ENCODE measurements around the gene LARP6.
"Not testable (repeated sequence)": the region's sequence is repeated elsewhere in the genome, so short reads cannot be mapped to it uniquely, and the experiment has no call there.

Gene LARP6

GRCh38 chr15:70859322-70859908 is 5.5 kb upstream of the LARP6 start:
- in situ Hi-C loops (cut with HindIII; ENCODE audit: low sequenced_read_pairs) = no loop called here

DNA sequence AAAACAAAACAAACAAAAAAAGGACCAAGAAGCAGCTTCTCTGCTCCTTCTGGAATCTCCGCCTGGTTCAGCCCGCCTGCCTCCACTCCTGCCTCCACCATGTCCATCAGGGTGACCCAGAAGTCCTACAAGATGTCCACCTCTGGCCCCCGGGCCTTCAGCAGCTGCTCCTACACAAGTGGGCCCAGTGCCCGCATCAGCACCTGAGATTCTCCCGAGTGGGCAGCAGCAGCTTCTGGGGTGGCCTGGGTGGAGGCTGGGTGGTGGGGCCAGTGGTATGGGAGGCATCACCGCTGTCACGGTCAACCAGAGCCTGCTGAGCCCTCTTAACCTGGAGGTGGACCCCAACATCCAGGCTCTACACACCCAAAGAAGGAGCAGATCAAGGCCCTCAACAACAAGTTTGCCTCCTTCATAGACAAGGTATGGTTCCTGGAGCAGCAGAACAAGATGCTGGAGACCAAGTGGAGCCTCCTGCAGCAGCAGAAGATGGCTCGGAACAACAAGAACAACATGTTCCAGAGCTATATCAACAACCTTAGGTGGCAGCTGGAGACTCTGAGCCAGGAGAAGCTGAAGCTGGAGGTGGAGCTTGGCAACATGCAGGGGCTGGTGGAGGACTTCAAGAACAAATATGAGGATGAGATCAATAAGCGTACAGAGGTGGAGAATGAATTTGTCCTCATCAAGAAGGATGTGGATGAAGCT is 4.8 kb upstream of the LARP6 start:
- in situ Hi-C loops (cut with HindIII; ENCODE audit: low sequenced_read_pairs) = not testable (repeated sequence)

GRCh38 chr15:70857562-70858285 is 3.8 kb upstream of the LARP6 start:
- in situ Hi-C loops (cut with HindIII; ENCODE audit: low sequenced_read_pairs) = no loop called here

- in situ Hi-C loops (cut with HindIII; ENCODE audit: low sequenced_read_pairs) = no loop called here
Measured at GRCh38 chr15:70856884-70857561, 3.1 kb upstream of the LARP6 start.

GRCh38 chr15:70856177-70856883 is 2.4 kb upstream of the LARP6 start:
- in situ Hi-C loops (cut with HindIII; ENCODE audit: low sequenced_read_pairs) = no loop called here

GRCh38 chr15:70855764-70856163 is 1.8 kb upstream of the LARP6 start:
- in situ Hi-C loops (cut with HindIII; ENCODE audit: low sequenced_read_pairs) = no loop called here

DNA sequence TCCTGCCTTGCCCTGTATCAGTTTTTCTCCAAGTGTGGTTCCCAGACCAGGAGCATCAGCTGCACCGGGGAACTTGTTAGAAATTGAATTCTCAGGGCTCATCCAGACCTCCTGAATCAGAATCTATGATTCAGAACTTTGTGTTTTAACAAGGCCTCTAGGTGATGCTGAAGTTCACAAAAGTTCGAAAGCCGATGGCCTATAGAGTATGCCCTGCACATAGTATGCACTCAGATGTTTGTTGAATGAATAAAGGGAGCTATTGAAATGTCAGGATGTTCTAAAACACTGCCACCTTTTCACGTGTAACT is 664 bp upstream of the LARP6 start:
- in situ Hi-C loops (cut with HindIII; ENCODE audit: low sequenced_read_pairs) = no loop called here

DNA sequence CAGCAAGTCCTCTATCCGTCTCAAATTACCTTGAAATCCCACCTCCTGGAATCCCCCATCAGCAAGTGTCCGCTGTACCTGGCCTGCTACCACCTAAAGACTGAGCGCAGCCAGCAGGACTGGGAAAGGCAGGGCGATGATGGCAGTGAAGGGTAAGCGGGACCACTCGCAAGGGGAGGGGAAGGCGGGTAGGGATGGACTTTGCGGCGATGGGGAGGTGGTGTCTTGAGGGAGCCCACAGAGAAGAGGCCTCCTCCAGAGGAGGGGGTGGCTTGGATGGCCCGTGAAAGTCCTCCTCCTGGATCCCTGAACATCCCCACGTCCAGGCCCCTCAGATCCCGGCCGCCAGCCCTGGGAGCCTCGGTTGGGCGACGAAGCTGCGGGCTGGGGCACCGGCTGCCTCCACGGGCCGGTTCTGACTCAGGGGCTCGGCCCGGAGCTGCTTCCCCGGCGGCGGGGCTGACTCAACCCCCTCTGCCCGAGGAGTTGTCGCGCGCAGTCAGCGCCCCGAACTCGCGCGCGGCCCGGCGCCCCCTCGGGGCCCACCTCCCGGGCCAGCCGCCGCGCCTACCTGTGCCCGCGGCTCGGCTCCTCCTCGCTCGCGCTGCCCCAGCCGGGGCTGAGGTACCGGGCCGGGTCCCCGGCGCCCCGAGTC is 512 bp downstream of the LARP6 start:
- in situ Hi-C loops (cut with HindIII; ENCODE audit: low sequenced_read_pairs) = no loop called here

GRCh38 chr15:70852501-70853317 is 1.2 kb downstream of the LARP6 start:
- in situ Hi-C loops (cut with HindIII; ENCODE audit: low sequenced_read_pairs) = no loop called here

DNA sequence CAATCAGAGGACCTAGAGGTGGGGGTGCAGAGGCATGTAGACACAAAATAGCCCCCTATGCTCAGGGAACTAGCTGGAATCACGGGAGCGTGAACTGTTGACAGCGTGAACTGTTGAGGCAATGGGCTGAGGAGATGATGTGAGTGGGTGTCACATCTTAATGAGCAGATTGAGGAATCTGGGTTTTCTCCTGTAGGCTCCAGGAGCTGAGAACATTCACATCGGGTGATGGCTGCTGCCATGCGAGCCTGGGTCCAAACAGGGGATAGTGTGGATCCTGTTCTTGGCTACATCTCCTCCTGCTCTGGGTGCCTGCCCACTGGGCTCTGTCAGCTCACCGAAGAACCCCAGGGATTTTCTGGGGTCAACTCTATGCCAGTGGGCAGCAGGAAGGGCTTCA is 2.1 kb downstream of the LARP6 start:
- in situ Hi-C loops (cut with HindIII; ENCODE audit: low sequenced_read_pairs) = no loop called here

- in situ Hi-C loops (cut with HindIII; ENCODE audit: low sequenced_read_pairs) = no loop called here
Measured at GRCh38 chr15:70845602-70846360, 8.2 kb downstream of the LARP6 start.

DNA sequence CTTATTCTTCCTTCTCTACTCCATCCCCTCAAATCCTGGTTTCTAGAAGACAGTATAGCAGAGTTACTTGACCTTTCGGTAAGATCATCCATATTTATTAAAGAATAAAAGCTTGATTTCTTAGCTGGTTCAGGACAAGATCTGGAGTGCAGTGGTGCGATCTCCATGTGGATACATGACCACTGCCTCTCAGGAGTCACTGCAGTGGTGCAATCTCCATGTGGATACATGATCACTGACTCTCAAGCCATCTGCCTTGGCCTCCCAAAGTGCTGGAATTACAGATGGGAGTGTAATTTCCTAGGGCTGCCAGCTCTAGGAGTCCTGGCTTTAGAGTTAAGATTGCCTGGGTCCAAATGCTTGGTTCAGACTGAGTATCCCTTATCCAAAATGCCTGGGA is 16.5 kb downstream of the LARP6 start:
- in situ Hi-C loops (cut with HindIII; ENCODE audit: low sequenced_read_pairs) = no loop called here

- in situ Hi-C loops (cut with HindIII; ENCODE audit: low sequenced_read_pairs) = no loop called here
Measured at GRCh38 chr15:70835841-70836240, 18.1 kb downstream of the LARP6 start.

GRCh38 chr15:70835415-70835814 is 18.5 kb downstream of the LARP6 start:
- in situ Hi-C loops (cut with HindIII; ENCODE audit: low sequenced_read_pairs) = no loop called here

DNA sequence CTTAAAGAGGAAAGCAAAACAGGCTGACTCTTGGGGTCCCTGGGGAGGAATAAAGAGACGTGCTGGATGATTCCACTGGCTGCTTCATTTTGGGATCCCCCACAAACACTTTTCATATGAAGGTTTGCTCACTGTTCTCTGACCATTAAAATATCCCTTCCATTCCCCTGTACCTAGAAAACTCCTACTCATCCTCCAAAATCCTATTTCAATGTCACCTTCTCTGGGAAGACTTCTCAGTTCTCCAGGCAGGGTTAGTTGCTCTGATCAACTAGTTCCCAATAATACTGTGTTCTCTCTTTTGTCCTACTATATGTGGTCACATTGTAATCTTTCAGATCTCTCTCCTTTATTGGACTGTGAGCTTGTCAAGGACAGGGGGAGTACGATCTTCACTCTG is 19.0 kb downstream of the LARP6 start:
- in situ Hi-C loops (cut with HindIII; ENCODE audit: low sequenced_read_pairs) = no loop called here

- in situ Hi-C loops (cut with HindIII; ENCODE audit: low sequenced_read_pairs) = no loop called here
Measured at GRCh38 chr15:70833861-70834765, 19.8 kb downstream of the LARP6 start.

DNA sequence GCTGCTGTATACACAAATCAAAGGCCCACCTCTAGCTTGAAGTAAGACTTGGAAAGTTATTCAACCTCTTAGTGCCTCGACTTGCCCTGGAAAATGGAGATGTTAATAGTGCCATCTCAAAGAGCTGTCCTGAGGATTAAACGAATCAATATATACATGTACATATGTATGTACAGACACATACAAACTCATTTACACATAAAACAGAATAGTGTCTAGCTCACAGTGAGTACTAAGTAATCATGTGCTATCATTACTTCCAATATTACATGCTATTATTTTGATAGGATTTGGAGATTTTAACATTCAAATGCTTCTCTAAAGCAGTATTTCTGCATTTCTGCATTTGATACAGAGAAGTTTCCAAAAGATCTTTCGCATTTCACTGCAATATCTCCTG is 20.5 kb downstream of the LARP6 start:
- in situ Hi-C loops (cut with HindIII; ENCODE audit: low sequenced_read_pairs) = no loop called here

DNA sequence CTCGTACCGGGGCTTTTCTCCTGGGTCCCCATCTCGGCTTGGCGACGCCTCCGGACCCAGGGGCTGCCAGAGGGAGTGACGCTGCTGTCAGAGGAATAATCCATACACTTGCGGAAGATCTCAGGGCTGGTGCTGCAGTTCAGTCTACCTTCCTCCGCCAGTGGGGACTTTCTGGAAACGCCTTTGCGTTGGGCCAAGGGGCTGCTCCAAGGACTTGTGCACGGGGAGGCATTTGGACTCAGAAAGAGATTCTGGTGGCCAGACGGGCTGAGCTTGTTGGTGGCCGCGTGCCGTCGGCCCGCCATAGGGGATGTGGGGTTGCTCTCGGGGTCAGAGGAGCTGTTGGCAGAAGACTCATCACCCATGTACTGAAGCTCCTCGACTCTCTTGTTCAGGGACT is 21.8 kb downstream of the LARP6 start:
- in situ Hi-C loops (cut with HindIII; ENCODE audit: low sequenced_read_pairs) = no loop called here

Data from endothelial cell of hepatic sinusoid (primary cell).